DMS114 treated with DMSO at 0.1 percent for 48 hours (cell line): Measurements from ENCODE around the gene LGALSL.

ENCODE experiments used
- DNase-seq: peaks from one replicate; lab custom pipeline; 2025; ENCODE audit not compliant: unreplicated experiment; lab: John Stamatoyannopoulos, UW

The LGALSL gene

DNA sequence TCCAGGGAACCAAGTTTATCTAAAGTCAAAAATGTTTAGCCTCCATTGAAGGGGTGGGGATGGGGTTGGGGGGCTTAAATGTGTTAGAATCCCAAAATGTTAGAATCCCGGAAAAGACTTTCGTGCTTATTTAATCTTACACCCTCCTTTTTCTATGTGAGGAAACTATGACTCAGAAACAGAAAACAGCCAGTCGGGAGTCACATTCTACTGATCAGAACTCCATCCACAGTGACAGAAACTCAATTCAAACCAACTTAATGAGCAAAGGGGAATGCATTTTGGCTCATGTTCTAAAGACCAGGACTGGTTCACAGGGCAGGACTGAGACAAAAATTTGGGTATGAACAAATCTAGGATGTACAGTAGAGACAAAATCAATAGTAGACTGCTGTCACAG is 38.3 kb downstream of the LGALSL start:
- DNase-seq = no peak

DNA sequence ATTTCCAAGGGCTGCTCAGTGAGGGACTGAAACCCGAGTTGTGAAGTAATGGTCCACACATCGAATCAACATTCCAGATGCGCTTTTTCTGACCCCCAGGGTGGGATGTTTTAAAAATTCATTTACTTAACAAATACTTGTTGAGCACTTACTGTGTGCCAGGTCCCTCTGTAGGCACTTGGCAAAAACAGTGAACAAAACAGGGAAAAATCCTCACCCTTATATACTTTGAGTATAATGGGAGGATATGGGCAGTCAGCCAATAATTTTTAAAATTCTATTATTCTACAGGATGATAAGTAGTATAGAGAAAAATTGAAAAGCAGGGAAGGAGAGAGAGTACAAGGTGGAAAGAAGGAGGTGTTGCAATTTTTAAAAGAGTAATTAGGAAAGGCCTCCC is 38.9 kb downstream of the LGALSL start:
- DNase-seq = no peak

DNA sequence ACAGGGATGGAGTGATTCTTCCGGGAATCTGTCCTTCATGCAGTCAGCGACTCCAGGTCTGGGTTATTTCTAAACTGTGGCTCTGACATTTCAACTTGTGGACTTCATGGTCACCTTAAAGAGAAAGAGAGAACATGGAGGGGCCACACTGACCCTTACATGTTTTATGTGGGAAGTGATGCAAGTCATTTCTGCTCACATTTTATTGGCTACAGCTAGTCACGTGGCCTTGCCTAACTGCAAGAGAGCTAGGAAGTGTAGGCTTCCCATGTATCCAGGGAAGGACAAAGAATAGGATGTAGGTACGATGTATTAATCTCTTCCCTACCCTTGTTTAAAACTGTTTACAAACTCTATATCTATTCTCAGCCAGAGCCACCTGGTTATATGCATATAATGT is 39.8 kb downstream of the LGALSL start:
- no peak for DNase-seq

DNA sequence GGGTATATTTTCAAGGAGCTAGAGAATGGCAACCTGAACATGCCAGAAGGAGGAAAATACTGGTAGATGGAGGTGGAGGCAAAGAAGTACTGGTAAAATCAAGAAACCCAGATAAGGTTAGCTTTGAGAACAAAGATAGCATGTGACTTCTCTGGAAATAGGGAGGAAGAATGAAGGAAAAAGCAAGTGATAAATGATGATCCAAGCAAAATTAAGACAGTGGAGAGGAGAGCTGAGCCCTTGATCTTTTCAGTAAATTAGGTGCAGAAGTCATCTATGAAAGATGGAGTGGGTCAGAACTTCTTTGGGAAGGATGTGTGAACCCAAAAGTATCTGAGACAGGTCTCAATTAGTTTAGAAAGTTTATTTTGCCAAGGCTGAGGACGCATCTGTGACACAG is 44.5 kb downstream of the LGALSL start:
- no peak for DNase-seq

DNA sequence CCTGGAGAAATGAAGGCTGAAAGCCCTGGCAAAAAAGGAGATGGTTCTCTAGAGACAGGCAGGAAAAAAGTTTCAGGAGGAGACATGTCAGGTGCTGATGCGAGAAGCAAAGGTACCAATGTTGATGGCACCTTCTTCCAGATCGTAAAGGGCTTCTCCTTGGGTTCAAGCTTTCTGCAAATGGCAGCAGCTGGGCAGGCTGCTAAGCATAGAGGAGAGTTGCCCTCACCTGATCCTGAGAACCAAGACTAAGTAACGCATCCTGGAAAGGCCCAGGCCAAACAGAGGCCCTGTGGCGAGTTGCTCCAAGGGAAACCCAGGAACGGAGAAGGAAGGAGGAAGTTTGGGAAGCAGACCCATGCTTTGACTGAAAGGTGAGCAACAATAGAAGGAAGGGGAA is 46.6 kb downstream of the LGALSL start:
- no peak for DNase-seq

DNA sequence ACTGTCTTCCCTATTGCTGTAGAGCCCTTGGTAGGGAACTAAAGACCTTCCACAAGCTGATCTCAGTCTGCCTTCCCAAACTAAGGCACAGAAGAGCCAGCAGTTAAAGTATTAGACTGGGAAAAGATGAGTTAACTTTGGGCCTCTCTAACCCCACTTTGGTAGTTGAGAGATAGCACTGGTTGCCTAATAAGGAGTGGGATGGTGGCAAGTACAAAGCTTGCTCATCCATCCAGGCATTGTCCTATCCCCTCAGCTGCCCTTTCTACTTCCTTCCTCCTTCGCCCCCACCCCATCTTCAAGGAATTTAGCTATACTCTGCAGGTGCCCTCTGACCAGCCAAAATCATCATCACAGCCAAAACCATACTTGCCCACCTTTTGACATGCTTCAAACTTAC is 48.0 kb downstream of the LGALSL start:
- DNase-seq = no peak

DNA sequence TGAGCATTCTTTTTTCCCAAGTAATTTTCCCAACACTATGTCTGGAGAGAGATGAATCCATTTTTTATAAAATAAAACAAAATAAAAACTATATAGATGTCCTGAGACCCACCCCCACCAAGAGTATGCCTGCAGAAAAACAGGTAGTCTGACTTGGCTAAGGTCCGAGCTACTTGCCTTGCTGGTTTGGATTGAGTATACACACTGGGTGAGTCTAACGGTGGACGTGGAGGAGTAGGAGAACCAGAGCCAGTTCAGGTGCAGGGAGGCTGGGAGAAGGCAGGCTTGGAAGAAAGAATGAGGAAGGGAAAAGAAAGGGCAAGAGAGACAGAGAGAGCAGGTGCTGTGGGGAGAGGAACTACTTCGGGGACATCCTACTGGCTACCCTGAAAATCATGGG is 48.9 kb downstream of the LGALSL start:
- DNase-seq = no peak

DNA sequence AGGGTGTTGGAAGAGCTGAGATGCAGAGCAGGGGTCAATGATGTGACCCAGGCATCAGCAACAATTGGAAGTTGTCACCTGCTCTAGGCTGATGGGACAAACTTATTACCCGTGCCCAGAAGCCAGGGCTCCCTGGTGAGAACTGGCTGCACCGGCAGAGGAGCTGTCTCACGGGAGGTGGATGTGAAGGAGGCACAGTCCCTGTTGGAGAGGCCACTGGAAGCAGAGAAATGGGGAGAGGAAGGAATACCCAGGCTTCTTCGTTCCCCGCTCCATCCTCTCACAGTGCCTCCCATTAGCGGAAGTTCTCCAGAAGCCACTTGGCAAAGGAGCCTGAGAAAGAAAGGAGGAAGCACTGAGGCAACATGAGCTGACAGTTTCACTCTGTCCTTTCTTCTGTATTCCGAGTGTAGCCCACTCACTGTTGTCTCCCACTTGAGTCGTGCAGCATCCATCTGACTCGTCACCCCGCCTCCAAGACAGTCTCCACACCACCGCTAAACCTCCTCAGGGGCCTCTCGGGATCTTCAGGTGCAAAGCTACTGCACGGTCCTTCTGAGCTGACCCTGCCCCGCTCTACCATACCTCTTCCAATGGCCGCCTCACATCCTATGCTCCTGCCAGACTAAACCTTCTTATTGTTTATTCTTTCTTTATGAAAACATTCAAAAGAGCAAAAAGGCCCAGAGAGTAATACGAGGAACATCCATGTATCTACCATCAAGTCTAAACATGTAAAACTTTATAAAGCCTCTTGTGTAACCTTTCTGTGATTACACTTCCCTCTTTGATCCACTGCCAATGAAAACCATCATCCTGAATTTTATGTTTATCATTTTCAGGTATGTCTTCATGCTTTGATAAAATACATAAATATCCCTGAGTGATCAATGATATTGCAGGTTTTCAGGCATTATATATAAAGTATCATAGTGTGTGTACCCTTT is 51.1 kb downstream of the LGALSL start:
- no peak for DNase-seq

DNA sequence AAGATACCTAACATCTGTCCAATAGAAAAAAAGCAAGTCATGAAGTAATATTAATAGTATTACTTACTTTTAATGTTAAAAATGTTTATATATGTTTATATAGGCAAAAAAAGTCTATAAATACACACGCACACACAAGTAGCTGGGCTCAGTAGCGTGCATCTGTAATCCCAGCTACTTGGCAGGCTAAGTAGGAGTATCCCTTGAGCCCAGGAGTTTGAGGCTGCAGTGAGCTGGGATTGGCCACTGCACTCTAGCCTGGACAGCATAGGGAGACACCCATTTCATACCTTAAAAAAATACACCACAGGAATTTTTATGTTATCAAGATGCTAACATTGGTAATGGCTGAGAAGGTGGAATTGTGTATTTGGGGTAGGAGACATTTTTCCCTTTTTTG is 52.7 kb downstream of the LGALSL start:
- DNase-seq = no peak
